Muscle of leg (tissue), 11 donors: ENCODE results near the gene NOXA1. TPM values are rescaled to one million over a fixed set of nuclear protein-coding genes. Genes with fewer than 3 reads are reported as not detected.
"Not testable (repeated sequence)": the region's sequence is repeated elsewhere in the genome, so short reads cannot be mapped to it uniquely, and the experiment has no call there.

Source experiments
- DNase-seq: peaks from one replicate; pipeline ENCODE4 v3.0.0; 2013
- H3K27ac ChIP-seq: one replicate; pipeline ENCODE4 v1.5.1; 2013; ENCODE audit warnings: mild to moderate bottlenecking, low read length, control low read depth
- H3K27me3 ChIP-seq: one replicate; pipeline ENCODE4 v1.6.1; 2013; ENCODE audit warnings: low read length; ENCODE audit not compliant: control insufficient read depth, insufficient read depth
- H3K36me3 ChIP-seq: one replicate; pipeline ENCODE4 v1.6.1; 2013; ENCODE audit warnings: low read length; ENCODE audit not compliant: control insufficient read depth, insufficient read depth
- H3K4me1 ChIP-seq: one replicate; pipeline ENCODE4 v1.6.1; 2013; ENCODE audit warnings: low read length; ENCODE audit not compliant: control insufficient read depth, insufficient read depth
- H3K4me3 ChIP-seq: one replicate; pipeline ENCODE4 v1.5.1; 2013; ENCODE audit warnings: low read length, control low read depth
- H3K9me3 ChIP-seq: replicated peaks from 2 replicates; pipeline ENCODE4 v1.6.1; 2013; ENCODE audit warnings: low read depth, low read length; ENCODE audit not compliant: control insufficient read depth
- WGBS: methylation state at CpG from one replicate; pipeline ENCODE4 v1.1.5; 2013; ENCODE audit warnings: missing lambda C conversion rate; ENCODE audit not compliant: insufficient coverage; 5-methylcytosine and 5-hydroxymethylcytosine counted together
- polyA plus RNA-seq, 8 donors: library from polyadenylated mRNA; unstranded; fragments of 120-200 nt; gene quantifications; one replicate each; pipeline versions ENCODE4 v1.2.1 to v1.2.3, GENCODE V29; 2013; ENCODE audit warnings: inconsistent platforms in 1 of 8, low replicate concordance in 1 of 8; ENCODE audit not compliant: insufficient read length in 8 of 8, insufficient read depth in 1 of 8
- total RNA-seq: library from RNA; stranded (reverse); fragments of 120-200 nt; gene quantifications from one replicate; pipeline ENCODE4 v1.2.4, GENCODE V29; 2013

The NOXA1 gene
- total and polyA plus RNA-seq, 9 donors = 0.99 to 5.1 (median 2.3) TPM

DNA sequence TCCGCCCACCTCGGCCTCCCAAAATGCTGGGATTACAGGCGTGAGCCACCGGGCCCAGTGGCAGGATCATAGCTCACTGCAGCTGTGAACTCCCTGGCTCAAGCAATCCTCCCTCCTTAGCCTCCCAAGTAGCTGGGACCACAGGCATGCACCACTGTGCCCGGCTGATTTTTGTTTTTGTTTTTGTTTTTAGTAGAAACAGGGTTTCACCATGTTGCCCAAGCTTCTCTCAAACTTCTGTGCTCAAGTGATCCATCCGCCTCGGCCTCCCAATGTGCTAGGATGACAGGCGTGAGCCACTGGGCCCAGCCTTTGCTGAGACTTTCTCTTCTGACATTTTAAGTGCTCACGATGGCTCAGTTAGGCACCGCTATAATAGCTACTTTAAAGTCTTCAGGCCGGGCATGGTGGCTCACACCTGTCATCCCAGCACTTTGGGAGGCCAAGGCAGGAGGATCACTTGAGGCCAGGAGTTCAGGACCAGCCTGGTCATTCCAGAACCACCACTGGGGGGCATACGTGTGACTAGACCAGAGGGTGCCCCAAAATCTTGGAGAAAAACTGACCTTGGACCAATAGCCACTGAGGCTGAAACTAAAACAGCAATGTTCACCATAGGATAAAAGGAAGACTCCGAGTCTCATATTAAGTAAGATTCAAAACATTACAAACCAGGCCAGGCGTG lies 21.1 kb downstream of the NOXA1 start:
- peaks cover 35% of the 10 kb centered on the region for H3K4me1 ChIP-seq
- H3K9me3 ChIP-seq = no peaks in the 10 kb centered on the region
- no peak overlapping the region for H3K4me3 ChIP-seq
- peaks cover 2% of the 10 kb centered on the region for H3K27me3 ChIP-seq
- DNase-seq = no peak
- 86% methylated on average over 11 of the region's 14 CpGs for WGBS
- no peak overlapping the region for H3K27ac ChIP-seq
- peaks cover 4% of the 10 kb centered on the region for H3K36me3 ChIP-seq

DNA sequence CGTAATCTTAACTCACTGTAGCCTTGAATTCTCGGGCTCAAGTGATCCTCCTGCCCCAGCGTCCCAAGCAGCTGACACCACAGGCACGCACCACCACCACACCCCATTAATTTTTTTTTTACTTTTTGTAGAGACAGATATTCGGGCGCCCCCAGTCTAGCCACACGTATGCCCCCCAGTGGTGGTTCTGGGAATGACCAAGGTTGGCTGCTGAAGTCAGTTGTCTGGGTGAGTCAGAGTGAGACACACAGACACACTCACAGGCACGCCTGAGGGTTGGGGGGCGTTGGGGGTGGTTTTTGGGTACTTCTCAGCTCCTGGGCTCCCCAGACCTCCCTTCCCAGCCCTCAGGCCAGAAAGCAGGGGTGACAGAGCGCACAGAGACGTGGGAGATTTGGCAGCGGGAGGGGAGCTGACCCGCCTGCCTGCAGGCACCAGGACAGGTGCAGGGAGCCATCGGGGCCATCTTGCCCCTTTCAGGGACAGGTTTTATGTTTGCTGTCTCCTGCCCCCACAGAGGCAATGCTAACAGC lies 22.1 kb downstream of the NOXA1 start:
- H3K36me3 ChIP-seq = peaks cover 13% of the 10 kb centered on the region
- peaks cover 35% of the 10 kb centered on the region for H3K4me1 ChIP-seq
- H3K27ac ChIP-seq = no peak overlapping the region
- no peak overlapping the region for H3K4me3 ChIP-seq
- DNase-seq = peak; percentile 81
- H3K9me3 ChIP-seq = no peaks in the 10 kb centered on the region
- H3K27me3 ChIP-seq = peaks cover 2% of the 10 kb centered on the region
- 29% methylated on average over 9 of the region's 14 CpGs for WGBS

DNA sequence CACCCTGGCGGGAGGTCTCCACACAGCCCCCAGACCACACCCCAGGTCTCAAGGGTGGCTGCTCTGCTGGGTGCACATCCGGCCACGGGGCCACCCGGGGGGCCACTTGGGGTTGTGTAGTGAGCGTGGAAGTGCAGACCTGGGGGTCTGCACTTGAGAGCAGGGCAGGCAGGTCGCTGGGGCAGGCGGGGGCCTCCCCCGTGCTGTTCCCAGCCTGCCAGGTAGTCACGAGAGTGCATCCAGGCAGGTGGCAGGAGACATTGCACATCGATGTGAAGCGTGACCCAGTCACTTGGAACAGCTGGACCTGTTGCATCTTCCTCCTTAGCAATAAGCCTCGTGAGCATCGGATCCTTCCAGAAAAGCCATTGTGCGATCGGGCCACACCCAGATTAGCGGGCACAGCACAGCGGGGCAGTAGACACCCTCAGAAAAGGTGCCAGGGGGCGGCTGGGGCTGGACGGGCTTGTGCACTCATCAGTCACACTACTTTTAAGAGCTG lies 22.8 kb downstream of the NOXA1 start:
- H3K4me3 ChIP-seq = no peak overlapping the region
- peaks cover 2% of the 10 kb centered on the region for H3K27me3 ChIP-seq
- WGBS = 63% methylated on average over 9 of the region's 19 CpGs
- no peaks in the 10 kb centered on the region for H3K9me3 ChIP-seq
- DNase-seq = no peak
- peaks cover 35% of the 10 kb centered on the region for H3K4me1 ChIP-seq
- peaks cover 13% of the 10 kb centered on the region for H3K36me3 ChIP-seq
- no peak overlapping the region for H3K27ac ChIP-seq

GRCh38 chr9:137446851-137447471 lies 23.8 kb downstream of the NOXA1 start:
- H3K4me3 ChIP-seq = no peak overlapping the region
- peaks cover 35% of the 10 kb centered on the region for H3K4me1 ChIP-seq
- H3K27ac ChIP-seq = peak overlapping the region; percentile 47
- peak; percentile 82 for DNase-seq
- H3K36me3 ChIP-seq = peaks cover 13% of the 10 kb centered on the region
- whole genome bisulfite sequencing = 50% methylated on average over 12 of the region's 21 CpGs
- H3K27me3 ChIP-seq = peaks cover 2% of the 10 kb centered on the region
- H3K9me3 ChIP-seq = no peaks in the 10 kb centered on the region

DNA sequence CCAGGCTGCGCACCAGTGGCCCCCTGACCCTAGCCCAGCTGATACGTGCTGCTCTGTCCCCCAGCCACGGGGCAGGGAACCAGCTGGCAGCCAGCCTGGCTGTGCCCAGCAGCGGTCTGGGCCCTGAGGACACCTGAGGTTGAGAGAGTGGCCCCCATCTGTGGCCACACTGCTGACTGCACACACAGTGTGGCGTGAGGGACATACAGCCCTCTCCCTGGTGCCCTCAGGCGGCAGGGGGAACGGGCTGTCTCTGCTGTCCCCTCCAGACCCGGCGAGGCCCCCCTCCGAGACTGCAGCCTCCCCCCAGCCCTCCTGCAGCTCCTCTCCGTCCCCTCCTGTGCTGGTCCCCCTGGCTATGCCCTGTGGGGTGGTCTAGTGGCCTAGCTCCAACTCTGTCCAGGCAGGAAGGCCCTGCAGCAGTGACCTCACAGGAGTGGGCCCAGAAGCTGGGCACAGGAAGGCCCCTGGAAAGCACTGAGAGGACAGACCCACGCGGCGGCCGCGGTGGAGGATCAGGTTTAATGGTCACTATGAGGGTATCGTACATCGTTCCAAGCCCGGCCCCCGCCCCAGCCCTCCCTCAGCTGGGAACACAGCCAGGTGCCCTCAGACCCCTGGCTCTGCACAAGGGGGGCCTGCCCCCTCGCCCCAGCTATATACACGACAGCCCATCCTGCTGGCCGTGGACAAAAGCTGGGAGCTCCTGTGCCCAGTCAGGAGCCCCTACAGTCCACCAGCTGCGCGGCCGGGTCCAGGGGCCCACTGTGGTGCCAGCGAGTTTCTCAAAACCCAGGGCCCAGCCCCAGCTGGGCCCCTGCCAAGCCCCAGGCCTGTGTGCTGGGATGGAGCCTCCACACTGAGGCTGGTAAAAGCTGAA lies 24.8 kb downstream of the NOXA1 start:
- H3K9me3 ChIP-seq = no peaks in the 10 kb centered on the region
- DNase-seq = no peak
- peaks cover 35% of the 10 kb centered on the region for H3K4me1 ChIP-seq
- H3K27me3 ChIP-seq = peaks cover 2% of the 10 kb centered on the region
- peaks cover 19% of the 10 kb centered on the region for H3K36me3 ChIP-seq
- H3K27ac ChIP-seq = peak overlapping the region; percentile 42
- no peak overlapping the region for H3K4me3 ChIP-seq
- WGBS = 62% methylated on average over 18 of the region's 27 CpGs

GRCh38 chr9:137448602-137448962 lies 25.4 kb downstream of the NOXA1 start:
- Histone ChIP-seq H3K4me1 (peaks cover 38% of the 10 kb centered on the region), H3K4me3 (no peak overlapping the region), H3K27me3 (peaks cover 2% of the 10 kb centered on the region), H3K9me3 (no peaks in the 10 kb centered on the region), H3K27ac (no peak overlapping the region), H3K36me3 (peaks cover 21% of the 10 kb centered on the region)
- WGBS = 60% methylated on average over 7 of the region's 16 CpGs
- DNase-seq = no peak

DNA sequence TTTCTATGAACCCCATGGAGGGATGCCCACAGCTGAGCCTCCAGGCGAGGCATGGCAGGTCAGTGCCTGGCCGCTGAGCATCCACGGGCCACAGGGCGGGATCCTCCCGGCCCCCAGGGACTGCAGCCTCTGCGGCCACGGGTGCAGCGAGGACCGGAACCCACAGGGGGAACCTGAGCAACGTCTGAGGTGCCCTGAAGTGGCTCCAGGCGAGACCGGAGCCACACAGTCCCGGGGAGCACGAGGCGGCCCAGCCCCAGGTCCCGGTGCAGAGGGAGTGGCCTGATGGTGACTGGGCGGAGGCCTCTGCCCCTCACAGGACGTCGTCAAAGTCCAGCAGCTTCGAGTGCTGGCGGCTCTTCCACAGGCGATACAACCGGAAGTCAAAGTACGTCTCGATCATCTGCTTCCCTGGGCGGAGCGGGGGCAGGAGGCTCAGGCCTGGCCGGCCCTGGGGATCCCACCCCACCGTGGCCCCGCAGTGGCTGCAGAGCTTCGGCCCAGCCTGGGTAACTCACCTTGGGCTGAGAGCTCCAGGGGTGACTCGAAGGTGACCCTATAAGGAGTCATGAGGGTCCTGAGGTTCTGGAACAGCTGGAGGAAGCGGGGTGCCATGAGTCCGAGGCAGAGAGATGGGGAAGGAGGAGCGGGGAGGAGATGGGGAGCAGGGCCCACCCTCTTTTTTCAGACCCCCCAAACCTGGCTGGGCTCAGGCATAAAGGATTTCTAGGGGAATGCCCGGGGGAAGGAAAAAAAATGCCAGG lies 26.1 kb downstream of the NOXA1 start:
- peaks cover 2% of the 10 kb centered on the region for H3K27me3 ChIP-seq
- no peak for DNase-seq
- H3K9me3 ChIP-seq = no peaks in the 10 kb centered on the region
- no peak overlapping the region for H3K27ac ChIP-seq
- no peak overlapping the region for H3K4me3 ChIP-seq
- H3K36me3 ChIP-seq = peaks cover 21% of the 10 kb centered on the region
- H3K4me1 ChIP-seq = peaks cover 41% of the 10 kb centered on the region
- 64% methylated on average over 30 of the region's 36 CpGs for WGBS

- WGBS = 95% methylated on average over 5 of the region's 18 CpGs
- H3K4me3 ChIP-seq = no peak overlapping the region
- H3K9me3 ChIP-seq = no peaks in the 10 kb centered on the region
- no peak for DNase-seq
- H3K36me3 ChIP-seq = peaks cover 21% of the 10 kb centered on the region
- H3K4me1 ChIP-seq = peaks cover 49% of the 10 kb centered on the region
- no peak overlapping the region for H3K27ac ChIP-seq
- peaks cover 2% of the 10 kb centered on the region for H3K27me3 ChIP-seq
These were observed 26.8 kb downstream of the NOXA1 start for GRCh38 chr9:137449931-137450538.

GRCh38 chr9:137450539-137451222 lies 27.5 kb downstream of the NOXA1 start:
- H3K4me1 ChIP-seq = peaks cover 47% of the 10 kb centered on the region
- not testable (repeated sequence) for H3K27me3 ChIP-seq, H3K4me3 ChIP-seq, H3K9me3 ChIP-seq, H3K27ac ChIP-seq, DNase-seq
- H3K36me3 ChIP-seq = peaks cover 26% of the 10 kb centered on the region
- WGBS = 81% methylated on average over 10 of the region's 24 CpGs
